SU-DHL-6 (cell line): Measurements from ENCODE around the gene RAB43.

Experiments used
- EZH2phosphoT487 ChIP-seq: fragments of 200-600 bp; sonication (generic), shearing (Covaris generic); conservative IDR thresholded peaks from 2 replicates; pipeline ENCODE4 v1.6.1; 2018; ENCODE audit warnings: mild to moderate bottlenecking, antibody characterized with exemption, low read length, moderate library complexity, mixed read lengths
- TF ChIP-seq, protein P1 (sequence below): fragments of 200-600 bp; sonication (generic); IDR thresholded peaks from one replicate; pipeline ENCODE4 v1.5.1; 2017; ENCODE audit warnings: antibody characterized with exemption, mild to moderate bottlenecking, low read length, moderate library complexity; ENCODE audit not compliant: insufficient read depth, poor library complexity, severe bottlenecking

- TF ChIP-seq, protein P1, sequence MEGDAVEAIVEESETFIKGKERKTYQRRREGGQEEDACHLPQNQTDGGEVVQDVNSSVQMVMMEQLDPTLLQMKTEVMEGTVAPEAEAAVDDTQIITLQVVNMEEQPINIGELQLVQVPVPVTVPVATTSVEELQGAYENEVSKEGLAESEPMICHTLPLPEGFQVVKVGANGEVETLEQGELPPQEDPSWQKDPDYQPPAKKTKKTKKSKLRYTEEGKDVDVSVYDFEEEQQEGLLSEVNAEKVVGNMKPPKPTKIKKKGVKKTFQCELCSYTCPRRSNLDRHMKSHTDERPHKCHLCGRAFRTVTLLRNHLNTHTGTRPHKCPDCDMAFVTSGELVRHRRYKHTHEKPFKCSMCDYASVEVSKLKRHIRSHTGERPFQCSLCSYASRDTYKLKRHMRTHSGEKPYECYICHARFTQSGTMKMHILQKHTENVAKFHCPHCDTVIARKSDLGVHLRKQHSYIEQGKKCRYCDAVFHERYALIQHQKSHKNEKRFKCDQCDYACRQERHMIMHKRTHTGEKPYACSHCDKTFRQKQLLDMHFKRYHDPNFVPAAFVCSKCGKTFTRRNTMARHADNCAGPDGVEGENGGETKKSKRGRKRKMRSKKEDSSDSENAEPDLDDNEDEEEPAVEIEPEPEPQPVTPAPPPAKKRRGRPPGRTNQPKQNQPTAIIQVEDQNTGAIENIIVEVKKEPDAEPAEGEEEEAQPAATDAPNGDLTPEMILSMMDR, result no peak
- no peak for TF ChIP-seq EZH2phosphoT487
These were observed 7.1 kb downstream of the RAB43 start for GRCh38 chr3:129114455-129114854.
